HepG2 (cell line): Measurements from ENCODE around the gene GTF2F1.

Experiments used
- AGO2 ChIP-seq: fragments of 200-400 bp; formaldehyde crosslinking; optimal IDR thresholded peaks from 2 replicates; pipeline ENCODE3; 2017; ENCODE audit warnings: mild to moderate bottlenecking, low read depth, low read length, moderate library complexity
- ATF1 ChIP-seq: IDR thresholded peaks from 2 replicates; pipeline ENCODE4 v1.6.1; 2016; ENCODE audit warnings: mild to moderate bottlenecking, control low read depth
- BORCS8-MEF2B ChIP-seq: sonication (generic); formaldehyde crosslinking; IDR thresholded peaks from 2 replicates; pipeline ENCODE4 v1.8.0; 2022; ENCODE audit warnings: mild to moderate bottlenecking, missing genetic modification reagents
- CCAR2 ChIP-seq: fragments of 200-400 bp; formaldehyde crosslinking; optimal IDR thresholded peaks from 2 replicates; pipeline ENCODE3; 2018; ENCODE audit warnings: low read depth, mild to moderate bottlenecking, low read length, moderate library complexity
- EP300 ChIP-seq, 3 experiments: sonication (generic) in 1 of 3; formaldehyde crosslinking in 1 of 3; IDR thresholded peaks; 2 replicates each; pipeline versions ENCODE4 v1.5.1 to v1.6.1; 2011 to 2020; ENCODE audit warnings: low read depth in 2 of 3, low read length in 2 of 3, borderline replicate concordance in 1 of 3, improper control_type of control experiment in 1 of 3, mild to moderate bottlenecking in 1 of 3, missing genetic modification reagents in 1 of 3, moderate library complexity in 1 of 3
- ESRRA ChIP-seq: sonication (generic); formaldehyde crosslinking; IDR thresholded peaks from 2 replicates; pipeline ENCODE4 v1.5.1; 2020; ENCODE audit warnings: mild to moderate bottlenecking, low read depth, missing genetic modification reagents
- PATZ1 ChIP-seq: sonication (generic); formaldehyde crosslinking; IDR thresholded peaks from 2 replicates; pipeline ENCODE4 v1.4.0; 2020; ENCODE audit warnings: missing genetic modification reagents
- PHF8 ChIP-seq: sonication (generic); formaldehyde crosslinking; IDR thresholded peaks from 2 replicates; pipeline ENCODE4 v1.5.0; 2020; ENCODE audit warnings: missing genetic modification reagents
- POLR2A ChIP-seq, 2 experiments: IDR thresholded peaks; 2 replicates each; pipeline ENCODE4 v1.6.1; 2011; ENCODE audit warnings: low read depth in 2 of 2, low read length in 2 of 2, mild to moderate bottlenecking in 1 of 2, moderate library complexity in 1 of 2; ENCODE audit not compliant: insufficient read depth in 1 of 2
- TBL1XR1 ChIP-seq: fragments of 150-350 bp; IDR thresholded peaks from 2 replicates; pipeline ENCODE4 v1.6.1; 2014; ENCODE audit warnings: borderline replicate concordance, low read length; ENCODE audit not compliant: partially characterized antibody
- USF2 ChIP-seq, 2 experiments: sonication (generic) in 1 of 2; formaldehyde crosslinking in 1 of 2; IDR thresholded peaks; 2 replicates each; pipeline versions ENCODE4 v1.5.1 to v1.6.1; 2011 to 2020; ENCODE audit warnings: borderline replicate concordance in 1 of 2, low read depth in 1 of 2, low read length in 1 of 2, mild to moderate bottlenecking in 1 of 2, missing genetic modification reagents in 1 of 2, moderate library complexity in 1 of 2
- YY1 ChIP-seq: IDR thresholded peaks from 2 replicates; pipeline ENCODE4 v1.6.1; 2011; ENCODE audit warnings: low read length, low read depth, moderate library complexity, mild to moderate bottlenecking; ENCODE audit not compliant: insufficient read depth, insufficient replicate concordance
- ZBTB33 ChIP-seq: sonication (generic); formaldehyde crosslinking; IDR thresholded peaks from 2 replicates; pipeline ENCODE4 v1.4.0; 2020; ENCODE audit warnings: missing genetic modification reagents
- ZKSCAN5 ChIP-seq: sonication (generic); formaldehyde crosslinking; IDR thresholded peaks from 2 replicates; pipeline ENCODE4 v1.5.1; 2020; ENCODE audit warnings: mild to moderate bottlenecking, missing genetic modification reagents

GRCh38 chr19:6415591-6416190, 22.7 kb upstream of the GTF2F1 start:
- TF ChIP-seq ZBTB33 (CRISPR knock-in tag) = no peak
- TF ChIP-seq YY1 = no peak
- TF ChIP-seq CCAR2 = no peak
- TF ChIP-seq USF2 (IDR thresholded peaks at IDR 0.05; ENCODE audit: low read depth, low read length) = no peak
- TF ChIP-seq USF2 (CRISPR knock-in tag; IDR thresholded peaks at IDR 0.05; ENCODE audit: borderline replicate concordance) = no peak
- no peak for TF ChIP-seq ESRRA (CRISPR knock-in tag)
- TF ChIP-seq PATZ1 (CRISPR knock-in tag) = no peak
- TF ChIP-seq POLR2A (IDR thresholded peaks at IDR 0.05; ENCODE audit: insufficient read depth in 1 of 2, low read depth in 2 of 2, low read length in 2 of 2) = 0 out of 4 replicates have a peak, but pooled peaks of 1 of the 2 experiments have one; percentile 8
- no peak for TF ChIP-seq AGO2
- TF ChIP-seq EP300 (IDR thresholded peaks at IDR 0.05; ENCODE audit: low read depth in 2 of 2, low read length in 2 of 2) = no peak
- TF ChIP-seq EP300 (CRISPR knock-in tag; IDR thresholded peaks at IDR 0.05; ENCODE audit: borderline replicate concordance) = no peak
- no peak for TF ChIP-seq BORCS8-MEF2B (CRISPR knock-in tag)
- TF ChIP-seq PHF8 (CRISPR knock-in tag) = no peak
- TF ChIP-seq ZKSCAN5 (CRISPR knock-in tag) = no peak
- TF ChIP-seq ATF1 (CRISPR knock-in tag) = no peak
- no peak for TF ChIP-seq TBL1XR1
